Activated T-cell treated with anti-CD3 and anti-CD28 coated beads, Interleukin-2, amount 50 U/mL, for 4 hours (primary cell): ENCODE data around the gene RMI1. TPM values are rescaled to one million over a fixed set of nuclear protein-coding genes. Genes with fewer than 3 reads are reported as not detected.
"Not testable (repeated sequence)": the region's sequence is repeated elsewhere in the genome, so short reads cannot be mapped to it uniquely, and the experiment has no call there.

Experiments
- ATAC-seq, 2 donors: fragments of 200-7000 bp; cut with Tn5 transposase; one replicate each; pipeline ENCODE4 v1.10.0; 2021
- DNase-seq: peaks from one replicate; pipeline ENCODE4 v3.0.0-alpha.2; 2020
- H3K27me3 Mint-ChIP-seq: one replicate; pipeline ENCODE4 v1.8.0; 2021; ENCODE audit warnings: low read depth, mixed read lengths
- H3K36me3 Mint-ChIP-seq: one replicate; pipeline ENCODE4 v1.8.0; 2022; ENCODE audit warnings: mixed read lengths; ENCODE audit not compliant: insufficient read depth
- H3K4me1 Mint-ChIP-seq: one replicate; pipeline ENCODE4 v1.8.0; 2021; ENCODE audit warnings: low read depth, mixed read lengths
- H3K4me3 Mint-ChIP-seq: one replicate; pipeline ENCODE4 v1.8.0; 2021; ENCODE audit warnings: mild to moderate bottlenecking, moderate library complexity, mixed read lengths
- H3K9me3 Mint-ChIP-seq: one replicate; pipeline ENCODE4 v1.8.0; 2021; ENCODE audit warnings: mixed read lengths
- total RNA-seq, 3 donors: library from RNA; stranded (reverse); gene quantifications; one replicate each; pipeline ENCODE4 v1.2.1, GENCODE V29; 2021

The RMI1 gene
- total RNA-seq, 3 donors from 2014 or later: 15.6 to 18.2 (median 16.2) TPM

GRCh38 chr9:84003246-84003645 is 22.6 kb downstream of the RMI1 start:
- no peaks in the 10 kb centered on the region for H3K27me3 Mint-ChIP-seq
- DNase-seq: no peak
- no peak overlapping the region for H3K4me3 Mint-ChIP-seq
- H3K4me1 Mint-ChIP-seq: peaks cover 11% of the 10 kb centered on the region
- H3K36me3 Mint-ChIP-seq: peaks cover 15% of the 10 kb centered on the region
- H3K9me3 Mint-ChIP-seq: no peaks in the 10 kb centered on the region
- ATAC-seq: no peak

DNA sequence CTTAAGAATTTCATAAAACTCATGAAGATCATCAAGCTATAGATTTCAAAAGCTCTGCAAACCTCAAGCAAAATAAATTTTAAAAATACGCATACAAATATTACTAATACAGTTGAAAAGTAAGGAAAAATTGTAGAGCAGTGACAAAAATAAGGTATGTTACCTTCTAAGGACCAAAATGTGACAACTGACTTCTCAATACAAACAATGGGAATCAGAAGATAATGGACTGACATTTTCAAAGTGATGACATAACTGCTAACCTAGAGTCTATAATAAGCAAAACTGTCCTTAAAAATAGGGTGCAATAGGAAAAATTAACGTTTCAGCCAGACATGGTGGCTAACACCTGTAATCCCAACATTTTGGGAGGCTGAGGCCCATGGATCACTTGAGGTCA is 27.1 kb downstream of the RMI1 start:
- no peak for DNase-seq
- Mint-ChIP-seq H3K4me1 (no peaks in the 10 kb centered on the region), H3K9me3 (no peaks in the 10 kb centered on the region), H3K4me3 (no peak overlapping the region), H3K27me3 (no peaks in the 10 kb centered on the region), H3K36me3 (peaks cover 2% of the 10 kb centered on the region)
- no peak for ATAC-seq

- DNase-seq (no peak), ATAC-seq (no peak)
- Mint-ChIP-seq H3K4me1 (no peaks in the 10 kb centered on the region), H3K4me3 (no peak overlapping the region), H3K27me3 (peaks cover 3% of the 10 kb centered on the region), H3K36me3 (no peaks in the 10 kb centered on the region), H3K9me3 (no peaks in the 10 kb centered on the region)
Observed at GRCh38 chr9:84024041-84024575, 43.5 kb downstream of the RMI1 start.

- H3K36me3 Mint-ChIP-seq: no peaks in the 10 kb centered on the region
- H3K4me3 Mint-ChIP-seq: no peak overlapping the region
- no peak for ATAC-seq
Observed at GRCh38 chr9:84027201-84027600, 46.6 kb downstream of the RMI1 start.

GRCh38 chr9:84031534-84031933 is 50.9 kb downstream of the RMI1 start:
- DNase-seq (no peak), ATAC-seq (no peak)
- no peaks in the 10 kb centered on the region for H3K9me3 Mint-ChIP-seq
- peaks cover 6% of the 10 kb centered on the region for H3K27me3 Mint-ChIP-seq
- no peaks in the 10 kb centered on the region for H3K4me1 Mint-ChIP-seq
- H3K36me3 Mint-ChIP-seq: no peaks in the 10 kb centered on the region
- H3K4me3 Mint-ChIP-seq: no peak overlapping the region

More at GRCh38 chr9:84027201-84027600, 46.6 kb downstream of the RMI1 start:
- Mint-ChIP-seq H3K9me3 (no peaks in the 10 kb centered on the region), H3K4me1 (no peaks in the 10 kb centered on the region), H3K27me3 (peaks cover 3% of the 10 kb centered on the region)
- no peak for DNase-seq

- peaks cover 27% of the 10 kb centered on the region for H3K27me3 Mint-ChIP-seq
- H3K9me3 Mint-ChIP-seq: peaks cover 14% of the 10 kb centered on the region
- not testable (repeated sequence) for DNase-seq, H3K4me3 Mint-ChIP-seq, ATAC-seq, H3K36me3 Mint-ChIP-seq, H3K4me1 Mint-ChIP-seq
Observed at GRCh38 chr9:84041857-84042256, 61.3 kb downstream of the RMI1 start.

- Mint-ChIP-seq H3K4me1 (no peaks in the 10 kb centered on the region), H3K27me3 (peaks cover 10% of the 10 kb centered on the region), H3K9me3 (peaks cover 14% of the 10 kb centered on the region), H3K4me3 (no peak overlapping the region), H3K36me3 (peaks cover 2% of the 10 kb centered on the region)
- ATAC-seq (no peak), DNase-seq (no peak)
Observed at GRCh38 chr9:84045481-84046097, 65.0 kb downstream of the RMI1 start.

Other genes starting within 250 kb of the RMI1 start
- under 1 TPM; 0.37 to 0.98 (median 0.48) TPM for gene GKAP1, start 163.0 kb upstream of the RMI1 start, total RNA-seq
- gene KIF27, start 59.4 kb upstream of the RMI1 start, total RNA-seq: 1 to 10 TPM; 1.3 to 1.5 (median 1.4) TPM
- 100 to 1,000 TPM; 929 to 978 (median 948) TPM for gene HNRNPK, start 590 bp upstream of the RMI1 start, total RNA-seq